H54 (cell line): ENCODE measurements around the gene SUMF1.

Experiments
- DNase-seq: peaks from one replicate; pipeline ENCODE4 v3.0.0; 2011; ENCODE audit warnings: low spot score, mixed read lengths; ENCODE audit not compliant: insufficient read length
- FAIRE-seq: peaks from 3 replicates; lab custom pipeline; 2011; peaks lifted over from hg19 to GRCh38; lab: Jason Lieb, UNC
- POLR2A ChIP-seq: IDR thresholded peaks from 2 replicates; pipeline ENCODE4 v1.6.1; 2011; ENCODE audit warnings: low read depth, mild to moderate bottlenecking, low read length

The SUMF1 gene

GRCh38 chr3:4426261-4426781 lies 40.7 kb downstream of the SUMF1 start:
- DNase-seq (no peak), FAIRE-seq (peak; percentile 23)
- no peak for TF ChIP-seq POLR2A

GRCh38 chr3:4425707-4426106 lies 41.4 kb downstream of the SUMF1 start:
- TF ChIP-seq POLR2A: no peak
- DNase-seq (no peak), FAIRE-seq (no peak)

- FAIRE-seq: no peak
- DNase-seq: no peak
- TF ChIP-seq POLR2A: no peak
Measured at GRCh38 chr3:4425055-4425454, 42.0 kb downstream of the SUMF1 start.

- DNase-seq (peak; percentile 57), FAIRE-seq (peak; percentile 93)
- TF ChIP-seq POLR2A: no peak
Measured at GRCh38 chr3:4421121-4421520, 45.9 kb downstream of the SUMF1 start.

GRCh38 chr3:4419920-4420319 lies 47.1 kb downstream of the SUMF1 start:
- FAIRE-seq (no peak), DNase-seq (no peak)
- TF ChIP-seq POLR2A: no peak

- FAIRE-seq (no peak), DNase-seq (no peak)
- TF ChIP-seq POLR2A: no peak
Measured at GRCh38 chr3:4419386-4419785, 47.7 kb downstream of the SUMF1 start.

- no peak for FAIRE-seq
- TF ChIP-seq POLR2A: no peak
- DNase-seq: no peak
Measured at GRCh38 chr3:4418156-4418555, 48.9 kb downstream of the SUMF1 start.

- FAIRE-seq (no peak), DNase-seq (no peak)
- no peak for TF ChIP-seq POLR2A
Measured at GRCh38 chr3:4417449-4417848, 49.6 kb downstream of the SUMF1 start.

GRCh38 chr3:4416961-4417360 lies 50.1 kb downstream of the SUMF1 start:
- DNase-seq (peak; percentile 78), FAIRE-seq (peak; percentile 97)
- no peak for TF ChIP-seq POLR2A

- DNase-seq (no peak), FAIRE-seq (no peak)
- TF ChIP-seq POLR2A: no peak
Measured at GRCh38 chr3:4416427-4416945, 50.6 kb downstream of the SUMF1 start.

GRCh38 chr3:4413467-4413866 lies 53.6 kb downstream of the SUMF1 start:
- no peak for TF ChIP-seq POLR2A
- peak; percentile 11 for FAIRE-seq
- no peak for DNase-seq

GRCh38 chr3:4411833-4412232 lies 55.2 kb downstream of the SUMF1 start:
- DNase-seq: no peak
- no peak for FAIRE-seq
- no peak for TF ChIP-seq POLR2A

GRCh38 chr3:4411236-4411635 lies 55.8 kb downstream of the SUMF1 start:
- no peak for TF ChIP-seq POLR2A
- no peak for DNase-seq
- FAIRE-seq: no peak

- TF ChIP-seq POLR2A: no peak
- FAIRE-seq (no peak), DNase-seq (no peak)
Measured at GRCh38 chr3:4410606-4411005, 56.5 kb downstream of the SUMF1 start.

GRCh38 chr3:4409971-4410573 lies 57.0 kb downstream of the SUMF1 start:
- FAIRE-seq: peak; percentile 45
- DNase-seq: no peak

More at GRCh38 chr3:4409971-4410573, 57.0 kb downstream of the SUMF1 start:
- TF ChIP-seq POLR2A: no peak
